NCI-H2107 (cell line): ENCODE measurements around the gene PEX26.
"Not testable (repeated sequence)": the region's sequence is repeated elsewhere in the genome, so short reads cannot be mapped to it uniquely, and the experiment has no call there.

ENCODE experiments used
- DNase-seq: peaks from one replicate; lab custom pipeline; 2025; lab: John Stamatoyannopoulos, UW

The PEX26 gene

DNA sequence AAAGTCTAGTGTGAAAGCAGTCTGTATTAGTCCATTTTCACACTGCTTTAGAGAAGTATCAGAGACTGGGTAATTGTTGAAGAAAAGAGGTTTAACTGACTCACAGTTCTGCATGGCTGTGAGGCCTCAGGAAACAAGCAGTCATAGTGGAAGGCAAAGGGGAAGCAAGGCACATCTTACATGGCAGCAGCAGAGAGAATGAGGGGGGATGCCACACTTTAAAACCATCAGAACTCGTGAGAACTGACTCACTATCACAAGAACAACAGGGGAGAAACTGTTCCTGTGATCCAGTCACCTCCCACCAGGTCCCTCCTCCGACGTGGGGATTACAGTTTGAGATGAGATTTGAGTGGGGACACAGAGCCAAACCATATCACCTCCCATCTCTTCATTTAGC, 19.0 kb downstream of the PEX26 start:
- DNase-seq, result no peak

DNA sequence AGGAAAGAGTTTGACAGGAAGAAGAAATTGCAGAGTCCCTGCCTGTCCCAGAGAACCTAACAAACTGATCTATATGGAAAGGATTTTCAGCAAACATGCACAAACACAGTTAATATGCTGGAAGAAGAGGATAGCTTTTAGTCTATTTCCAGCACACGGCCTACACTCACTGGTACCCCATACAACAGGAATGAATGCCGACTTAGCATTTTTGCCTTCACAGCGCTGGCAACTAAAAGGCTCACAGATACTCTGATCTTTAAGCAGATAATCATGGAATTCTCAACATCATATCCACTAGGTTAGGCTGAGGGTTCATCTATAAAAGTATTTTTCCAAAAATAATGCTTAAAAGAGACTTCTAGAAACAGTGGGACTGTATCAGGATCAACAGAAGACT, 23.0 kb downstream of the PEX26 start:
- DNase-seq, result no peak

DNA sequence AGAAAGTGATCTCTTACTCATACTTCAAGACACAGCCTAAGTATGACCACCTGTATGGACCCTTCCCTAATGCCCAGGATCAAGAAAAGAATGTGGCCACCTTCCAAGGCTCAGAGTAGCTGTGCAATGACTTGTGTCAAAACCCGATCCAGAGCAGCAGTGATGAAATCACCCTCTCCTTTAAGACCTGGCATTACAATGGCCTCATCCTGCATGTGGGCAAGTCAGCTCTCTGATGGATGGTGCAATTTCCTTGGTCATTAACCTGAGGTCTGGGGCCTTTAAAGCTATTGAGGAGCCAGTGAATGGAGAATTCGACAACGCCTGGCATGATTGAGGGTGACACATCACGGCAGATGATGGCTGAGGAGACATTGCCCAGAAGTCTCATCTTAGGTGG, 23.7 kb downstream of the PEX26 start:
- DNase-seq, result no peak

DNA sequence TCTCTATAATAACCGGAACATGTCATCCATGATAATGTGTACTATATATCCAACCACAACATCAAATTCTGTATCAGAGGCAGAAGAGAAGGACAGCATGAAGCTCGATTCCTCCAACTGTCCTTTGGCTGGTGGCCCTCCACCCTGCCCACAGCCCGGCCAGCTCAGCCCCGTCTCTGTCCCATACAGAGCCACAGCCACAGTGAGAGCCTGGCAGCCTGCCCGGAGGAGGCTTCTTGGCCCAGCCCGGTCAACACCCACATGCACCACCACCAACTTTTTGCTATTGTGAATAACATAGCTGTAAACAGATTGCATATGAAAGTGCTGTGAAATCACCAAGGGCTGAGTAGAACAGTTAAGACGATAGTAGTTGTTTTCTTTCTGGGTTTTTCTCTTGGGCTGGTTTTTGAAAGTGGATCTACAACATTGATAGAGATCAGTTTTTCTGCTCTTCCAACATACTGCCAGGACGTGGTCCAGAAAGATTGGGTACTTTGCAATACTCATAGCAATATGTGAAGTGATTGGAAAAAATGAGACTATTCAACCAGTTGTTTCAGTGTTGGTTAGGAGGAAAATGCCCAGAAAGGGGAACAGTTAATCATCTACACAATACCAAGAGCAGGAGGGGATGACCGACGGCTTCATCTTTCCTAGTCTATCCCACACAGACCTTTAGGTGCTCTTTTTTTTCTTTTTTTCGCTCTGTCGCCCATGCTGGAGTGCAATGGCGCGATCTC, 25.9 kb downstream of the PEX26 start:
- DNase-seq, result no peak

DNA sequence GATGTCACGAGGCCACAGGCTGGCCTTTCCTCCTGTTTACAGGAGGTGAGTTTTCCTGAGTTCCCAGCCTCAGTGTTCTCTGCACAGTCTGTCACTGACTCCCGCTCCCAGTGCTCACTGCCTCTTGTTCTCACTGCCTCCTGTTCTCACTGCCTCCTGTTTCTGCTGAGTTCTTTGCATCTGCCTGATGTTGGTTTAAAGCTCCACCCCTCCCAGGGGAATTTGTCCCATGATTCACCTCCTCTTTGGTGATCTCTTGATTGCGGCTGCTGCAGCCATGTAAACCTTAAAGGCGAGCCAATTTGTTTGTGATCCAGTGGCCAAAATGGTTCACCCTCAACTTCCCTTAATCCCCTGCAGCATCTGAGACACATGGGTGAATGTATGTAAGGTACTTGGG, 26.8 kb downstream of the PEX26 start:
- no peak for DNase-seq

DNA sequence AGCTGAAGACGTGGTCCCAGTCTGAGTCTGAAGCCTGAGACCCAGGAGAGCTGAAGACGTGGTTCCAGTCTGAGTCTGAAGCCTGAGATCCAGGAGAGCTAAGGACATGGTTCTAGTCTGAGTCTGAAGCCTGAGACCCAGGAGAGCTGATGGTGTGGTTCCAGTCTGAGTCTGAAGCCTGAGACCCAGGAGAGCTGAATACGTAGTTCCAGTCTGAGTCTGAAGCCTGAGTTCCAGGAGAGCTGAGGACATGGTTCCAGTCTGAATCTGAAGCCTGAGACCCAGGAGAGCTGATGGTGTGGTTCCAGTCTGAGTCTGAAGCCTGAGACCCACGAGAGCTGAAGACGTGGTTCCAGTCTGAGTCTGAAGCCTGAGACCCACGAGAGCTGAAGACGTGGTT, 28.2 kb downstream of the PEX26 start:
- not testable (repeated sequence) for DNase-seq

DNA sequence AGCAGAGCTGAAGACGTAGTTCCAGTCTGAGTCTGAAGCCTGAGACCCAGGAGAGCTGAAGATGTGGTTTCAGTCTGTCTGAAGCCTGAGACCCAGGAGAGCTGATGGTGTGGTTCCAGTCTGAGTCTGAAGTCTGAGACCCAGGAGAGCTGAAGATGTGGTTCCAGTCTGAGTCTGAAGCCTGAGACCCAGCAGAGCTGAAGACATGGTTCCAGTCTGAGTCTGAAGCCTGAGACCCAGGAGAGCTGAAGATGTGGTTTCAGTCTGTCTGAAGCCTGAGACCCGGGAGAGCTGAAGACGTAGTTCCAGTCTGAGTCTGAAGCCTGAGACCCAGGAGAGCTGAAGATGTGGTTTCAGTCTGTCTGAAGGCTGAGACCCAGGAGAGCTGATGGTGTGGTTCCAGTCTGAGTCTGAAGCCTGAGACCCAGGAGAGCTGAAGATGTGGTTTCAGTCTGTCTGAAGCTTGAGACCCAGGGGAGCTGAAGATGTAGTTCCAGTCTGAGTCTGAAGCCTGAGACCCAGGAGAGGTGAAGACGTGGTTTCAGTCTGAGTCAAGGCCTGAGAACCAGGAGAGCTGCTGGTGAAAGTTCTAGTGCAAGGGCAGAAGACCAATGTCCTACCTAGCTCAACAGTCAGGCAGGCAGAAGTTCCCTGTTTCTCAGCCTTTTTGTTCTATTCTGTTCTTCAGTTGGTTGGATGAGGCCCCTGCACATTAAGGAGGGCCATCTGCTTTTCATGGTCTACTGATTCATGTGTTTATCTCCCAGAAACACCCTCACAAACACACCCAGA, 29.0 kb downstream of the PEX26 start:
- DNase-seq, result not testable (repeated sequence)

DNA sequence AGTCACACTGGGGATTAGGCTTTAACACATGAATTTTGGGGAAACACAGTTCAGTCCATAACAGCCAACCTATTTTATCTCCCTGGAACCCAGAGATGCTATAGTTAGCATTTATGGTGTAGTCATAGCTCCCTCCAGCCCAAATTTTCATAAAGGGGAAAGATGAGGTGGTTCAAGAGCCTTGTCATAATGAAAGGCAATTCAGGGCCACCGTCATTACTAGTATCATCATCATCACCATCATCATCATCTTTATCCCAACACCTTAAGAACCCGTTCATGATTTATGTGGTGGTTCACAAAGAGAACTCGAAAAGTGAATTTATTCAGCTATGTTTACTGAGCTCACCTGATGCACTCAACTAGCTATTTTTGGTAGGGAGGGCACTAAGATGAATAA, 30.4 kb downstream of the PEX26 start:
- DNase-seq, result no peak

DNA sequence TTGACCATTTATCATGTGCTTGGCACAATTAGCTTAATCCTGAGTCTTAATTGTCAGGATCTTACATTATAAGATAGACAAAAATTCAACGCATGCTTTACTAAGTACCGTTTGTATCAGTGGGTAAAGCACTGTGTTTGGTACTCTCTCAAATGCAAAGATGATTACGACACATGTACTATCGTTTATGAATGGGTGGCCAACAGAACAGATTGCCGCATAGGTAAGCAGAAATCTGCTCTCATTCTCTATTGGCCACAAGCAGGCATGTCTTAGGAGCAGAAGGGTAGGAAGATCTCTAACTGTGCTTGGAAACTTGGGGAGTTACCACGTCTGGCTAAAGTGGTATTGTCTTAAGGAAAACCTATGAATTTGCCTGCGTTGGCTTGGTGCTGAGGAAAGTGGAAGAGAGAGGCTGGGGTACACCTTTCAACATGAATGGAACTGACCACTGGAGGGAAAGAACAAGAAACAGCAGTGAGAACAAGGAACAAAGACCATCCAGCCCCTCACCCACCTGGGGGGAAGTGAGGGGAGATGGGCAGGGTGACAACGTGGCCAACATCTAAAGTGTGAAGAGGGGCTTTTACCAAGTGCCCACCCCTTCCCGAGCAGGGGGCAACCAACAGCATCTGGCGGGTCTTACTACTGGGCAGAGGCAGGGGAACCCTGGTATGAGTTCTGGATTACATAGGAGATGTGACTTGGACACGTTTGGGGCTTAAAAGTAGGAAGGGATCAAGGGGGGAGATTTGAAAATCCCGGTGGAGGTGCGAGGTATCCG, 31.8 kb downstream of the PEX26 start:
- no peak for DNase-seq

DNA sequence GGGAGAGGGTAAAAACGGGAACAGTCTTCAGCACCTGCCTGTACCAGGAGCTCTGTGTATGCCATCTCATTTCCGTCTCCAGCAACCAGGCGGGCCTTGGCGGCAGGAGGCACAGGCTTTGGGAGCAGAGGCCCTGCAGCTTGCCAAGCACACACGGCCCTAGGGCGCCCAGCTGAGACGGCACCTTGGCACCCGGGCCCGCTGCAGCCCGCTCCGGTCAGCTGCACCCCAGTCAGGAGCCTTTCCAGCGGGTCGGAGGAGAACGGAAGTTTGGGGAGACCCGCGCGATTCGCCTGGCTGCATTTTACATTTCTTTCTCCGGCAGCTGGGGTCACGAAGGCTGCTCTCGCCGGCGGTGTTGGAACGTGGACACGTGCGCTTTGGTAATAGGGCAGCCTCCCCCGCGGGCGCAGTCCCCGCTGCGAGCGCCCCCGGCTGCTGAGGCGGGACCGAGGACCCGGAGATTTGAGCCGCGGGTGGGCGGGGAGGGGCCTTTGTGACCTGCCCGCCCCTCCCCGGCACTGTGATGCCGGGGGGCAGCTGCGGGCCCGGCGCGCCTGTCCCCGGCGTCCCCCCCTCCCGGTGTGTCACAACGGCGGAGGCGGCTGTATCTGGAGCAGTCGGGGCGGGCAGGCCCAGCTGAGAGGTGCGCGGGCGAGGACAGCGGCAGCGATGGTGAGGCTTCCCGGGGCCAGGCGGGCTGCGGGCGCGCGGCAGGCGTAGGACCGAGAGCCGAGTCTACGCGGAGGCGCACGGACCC, 32.6 kb downstream of the PEX26 start, which contains the start of gene TUBA8:
Gene TUBA8 (plus strand): TSS at position 616 of the 760 bp plus-strand sequence. CDS start 57 bp downstream, at position 673.
- no peak for DNase-seq

DNA sequence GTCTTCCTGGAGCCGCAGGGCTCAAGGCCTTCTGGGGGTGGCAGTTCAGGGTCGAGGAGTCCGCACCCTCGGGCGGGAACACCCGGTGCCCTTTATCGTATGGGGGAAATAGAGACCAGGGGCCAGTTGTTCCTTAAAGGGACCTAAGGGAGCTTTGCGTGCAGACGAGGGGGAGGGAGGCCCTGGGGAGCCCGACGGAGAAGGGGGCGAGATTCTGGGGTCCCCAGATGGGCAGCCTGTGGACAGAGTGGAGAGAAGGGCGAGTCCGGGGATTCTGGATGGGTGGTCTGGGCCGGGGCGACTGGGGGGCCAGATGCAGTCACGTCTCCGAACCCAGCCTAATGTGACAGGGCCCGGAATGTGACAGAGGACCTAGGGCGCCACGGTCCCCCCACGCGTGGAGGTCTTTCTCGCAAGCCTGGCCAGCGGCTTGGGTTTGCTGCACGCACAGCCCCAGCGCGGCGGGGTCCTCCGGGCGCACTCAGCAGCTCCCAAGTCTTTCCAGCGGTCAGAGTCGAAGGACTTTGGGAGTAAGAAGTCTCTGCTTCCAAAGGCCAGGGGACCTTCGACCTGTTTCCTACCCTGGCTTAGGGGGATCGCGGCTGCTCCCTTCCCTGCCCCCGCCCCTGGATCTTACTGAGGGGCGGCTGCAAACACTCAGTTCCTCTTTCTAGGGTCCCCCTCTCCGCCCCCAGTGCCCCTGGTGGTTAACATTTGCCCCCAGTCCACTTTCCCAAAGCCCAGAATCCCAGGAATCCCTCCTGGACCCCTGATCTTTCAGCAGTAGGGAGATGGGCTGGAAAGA, 33.4 kb downstream of the PEX26 start:
- DNase-seq, result no peak

DNA sequence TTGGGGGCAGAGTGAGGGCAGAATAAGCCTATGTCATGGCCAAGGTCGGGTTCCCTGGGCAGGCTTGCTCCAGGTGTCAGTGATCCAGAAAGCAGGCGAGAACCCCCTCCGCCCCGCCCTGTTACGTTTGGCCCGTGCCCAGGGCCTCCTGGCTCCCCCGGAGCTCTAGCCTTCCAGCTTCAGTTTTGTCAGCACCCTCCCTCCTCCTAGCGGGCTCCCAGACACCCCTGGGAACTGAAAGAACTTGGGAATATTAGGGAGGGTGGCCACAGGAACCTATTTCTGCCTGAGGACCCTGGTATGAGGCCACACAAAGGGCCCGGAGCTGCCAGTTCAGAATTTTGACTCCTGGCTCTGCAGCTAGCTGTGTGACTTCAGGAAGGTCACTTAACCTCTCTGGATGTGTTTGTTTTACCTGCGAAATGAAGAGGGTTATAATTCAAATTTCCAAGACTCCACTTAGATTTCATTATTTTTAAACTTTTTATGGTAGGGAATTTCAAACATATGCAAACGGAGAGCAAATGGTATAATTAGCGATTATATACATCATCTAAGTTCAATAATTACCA, 34.1 kb downstream of the PEX26 start:
- DNase-seq, result no peak

DNA sequence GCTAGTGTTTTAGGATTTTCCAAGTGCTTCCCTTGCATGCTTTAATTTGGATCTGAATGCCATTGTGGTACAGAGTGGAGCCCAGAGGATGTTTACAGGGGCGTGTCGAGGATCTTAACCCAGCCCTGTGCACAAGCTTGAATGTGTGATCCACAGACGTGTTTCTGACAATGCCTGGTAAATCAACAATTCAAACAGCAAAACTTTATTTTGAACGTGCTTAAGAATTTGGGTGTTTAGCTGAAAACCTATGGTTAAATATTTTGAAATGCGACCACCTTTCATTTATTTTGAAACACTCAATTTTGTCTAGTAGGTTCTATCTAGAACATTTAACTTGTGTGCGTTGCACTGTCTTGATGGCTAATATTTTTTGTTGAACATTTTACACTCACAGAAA, 34.6 kb downstream of the PEX26 start:
- DNase-seq, result no peak

DNA sequence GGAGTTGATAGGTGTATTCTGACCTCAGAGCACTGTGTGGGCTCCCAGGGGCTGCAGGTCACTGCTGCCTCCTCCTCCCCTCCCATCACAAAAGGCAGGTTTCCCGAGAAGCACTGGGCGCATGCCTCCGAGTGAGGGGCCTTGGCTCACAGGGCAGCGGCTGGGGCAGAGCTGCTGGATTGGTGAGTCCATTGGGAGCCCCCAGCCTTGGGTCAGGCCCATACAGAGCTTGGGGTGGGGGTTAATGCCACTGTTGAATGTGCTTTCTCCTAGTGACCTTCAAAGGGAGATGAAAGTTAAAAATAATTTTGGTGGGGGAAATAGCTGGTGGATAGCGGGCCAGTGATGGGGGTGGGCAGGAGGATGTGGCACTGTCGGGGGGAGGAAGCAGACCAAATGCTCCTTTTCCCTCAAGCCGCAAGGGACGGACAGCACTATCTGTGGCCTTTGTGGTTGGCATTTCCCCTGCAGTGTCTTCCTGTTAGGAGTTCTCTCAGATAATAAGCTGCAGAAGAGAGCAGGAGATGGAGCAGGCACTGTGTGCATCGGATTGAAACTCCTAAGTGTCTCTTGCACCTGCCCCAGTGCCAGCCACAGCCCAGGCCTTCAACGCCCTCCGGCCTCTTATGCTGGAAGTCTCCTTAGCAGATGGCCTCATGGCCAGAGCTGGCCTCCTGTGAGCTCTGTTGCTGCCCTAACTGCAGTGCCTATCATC, 36.0 kb downstream of the PEX26 start:
- DNase-seq, result no peak

DNA sequence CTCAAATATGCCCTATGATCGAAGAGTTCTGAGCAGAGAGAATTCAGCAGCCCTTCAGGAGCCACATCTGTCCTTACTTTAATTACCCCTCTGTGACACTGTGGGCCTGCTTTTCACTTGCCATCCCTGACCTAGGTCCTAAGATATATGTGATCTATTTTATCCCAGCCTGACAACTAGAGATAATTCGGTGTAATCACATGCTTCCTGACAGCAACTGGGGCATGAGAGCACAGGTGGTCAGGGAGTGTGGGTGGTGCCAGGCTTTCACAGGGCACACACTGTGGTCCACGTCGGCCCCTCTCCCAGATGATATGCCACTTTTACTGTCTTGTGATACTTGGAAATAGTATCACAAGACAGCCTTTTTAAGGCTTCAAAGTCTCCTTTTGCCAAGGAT, 36.7 kb downstream of the PEX26 start:
- no peak for DNase-seq

DNA sequence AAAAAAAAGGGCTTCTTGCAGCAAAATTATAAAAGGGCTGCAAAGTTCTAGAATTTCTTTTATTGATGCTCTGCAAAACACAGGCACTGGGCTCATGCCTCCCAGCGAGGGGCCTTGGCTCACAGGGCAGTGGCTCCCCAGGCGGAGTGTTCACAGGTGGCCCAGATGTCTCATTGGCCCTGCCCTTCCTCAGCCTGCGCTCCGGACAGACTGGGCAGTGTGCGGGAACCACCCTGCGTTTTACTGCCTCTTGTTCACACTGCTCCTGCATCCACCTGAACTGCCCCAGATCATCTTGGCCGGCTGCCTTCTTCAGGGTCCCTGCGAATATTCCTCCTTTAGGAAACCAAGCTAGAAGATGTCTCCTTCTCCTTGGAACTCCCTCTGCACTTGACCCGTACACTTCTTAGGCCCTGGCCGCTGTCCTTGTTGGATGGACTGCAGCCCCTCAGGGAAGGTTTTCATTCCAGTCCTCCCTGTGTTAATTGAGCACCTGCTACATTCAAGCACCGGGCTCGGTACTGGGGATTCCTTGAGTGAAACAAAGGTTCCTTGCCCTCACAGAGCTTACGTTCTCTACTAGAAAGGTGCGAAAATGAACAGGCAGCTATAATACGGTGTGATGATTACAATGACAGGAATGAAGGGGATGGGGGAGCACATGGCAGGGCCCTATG, 37.3 kb downstream of the PEX26 start:
- DNase-seq, result no peak

DNA sequence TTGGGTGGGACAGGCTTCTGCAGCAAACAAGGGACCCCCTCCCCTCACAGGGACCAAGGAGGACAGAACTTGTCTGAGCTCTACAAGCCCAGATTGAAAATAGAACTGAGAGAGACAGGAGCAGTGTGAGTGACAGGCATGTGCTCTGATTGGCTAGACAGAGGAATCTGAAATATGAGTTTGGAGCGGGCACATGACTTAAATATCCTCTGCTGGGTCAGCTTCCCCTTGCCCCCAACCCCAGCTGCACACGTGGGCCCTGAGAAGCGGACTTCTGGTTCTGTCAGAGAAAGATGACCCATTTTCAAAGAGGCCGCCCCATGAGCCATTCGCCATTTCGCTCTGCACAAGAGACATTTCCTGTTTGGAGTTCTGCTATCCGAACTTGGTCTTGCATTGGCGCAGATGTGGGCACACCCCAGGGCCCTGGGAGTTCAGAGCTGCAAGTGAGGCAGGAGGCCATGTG, 38.1 kb downstream of the PEX26 start:
- no peak for DNase-seq

DNA sequence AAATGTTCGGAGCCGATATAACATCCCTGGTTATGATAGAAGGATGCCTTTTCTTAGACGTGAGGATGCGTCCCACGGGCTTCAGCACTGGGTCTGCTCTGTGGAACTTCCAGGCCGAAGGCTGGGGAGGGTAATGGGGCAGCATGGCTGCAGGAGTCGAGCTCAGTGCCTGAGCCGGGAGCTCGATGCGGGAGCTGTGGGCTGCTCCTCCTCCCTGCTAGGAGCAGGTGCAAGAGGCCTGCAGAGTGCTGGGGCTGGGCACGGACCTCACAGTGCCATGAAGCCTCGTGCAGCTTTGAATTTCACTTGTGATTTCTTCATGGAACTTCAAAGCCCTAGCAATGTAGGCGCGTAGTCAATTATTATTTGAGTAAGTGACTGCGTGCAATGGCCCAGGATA, 38.8 kb downstream of the PEX26 start:
- DNase-seq, result no peak

DNA sequence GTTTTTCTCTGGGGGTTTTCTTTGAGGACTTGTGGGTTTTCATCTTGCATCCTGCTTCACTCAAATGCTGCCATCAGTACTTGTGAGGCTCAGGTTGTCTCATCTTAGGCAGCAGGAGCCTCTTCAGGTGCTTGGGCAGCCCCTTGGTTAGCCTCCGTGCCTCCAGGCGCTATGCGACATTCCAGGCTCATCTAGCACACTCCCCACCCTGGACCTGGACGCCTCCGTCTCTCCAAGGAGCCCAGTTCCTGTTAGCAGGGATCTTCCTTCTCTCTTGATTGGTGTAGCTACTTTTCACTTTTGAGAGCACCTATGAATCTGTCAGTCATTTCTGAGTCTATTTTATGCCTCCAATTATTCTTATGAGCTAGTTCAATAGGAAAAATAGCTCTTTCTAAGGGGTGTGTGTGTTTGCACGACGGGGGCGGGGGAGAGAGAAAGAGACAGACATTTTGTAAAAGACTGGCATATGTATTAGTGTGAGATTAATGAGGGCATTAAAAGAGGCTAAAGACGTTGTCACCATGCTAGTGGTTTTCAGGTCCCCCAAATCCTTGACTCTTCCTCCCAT, 40.6 kb downstream of the PEX26 start:
- no peak for DNase-seq
